GM19372 (cell line): ENCODE measurements around the gene B9D2.
"Not testable (repeated sequence)": the region's sequence is repeated elsewhere in the genome, so short reads cannot be mapped to it uniquely, and the experiment has no call there.

Experiments
- ATAC-seq: cut with Tn5 transposase; IDR thresholded peaks from one replicate; pipeline ENCODE4 v1.9.1; 2021; ENCODE audit warnings: mild to moderate bottlenecking, low read depth, moderate library complexity; ENCODE audit not compliant: unreplicated experiment

Gene B9D2

GRCh38 chr19:41392775-41393174 is 28.8 kb upstream of the B9D2 start:
- ATAC-seq, result no peak

GRCh38 chr19:41391618-41392017 is 27.7 kb upstream of the B9D2 start:
- no peak for ATAC-seq

- ATAC-seq, result no peak
Measured at GRCh38 chr19:41386442-41386841, 22.5 kb upstream of the B9D2 start.

DNA sequence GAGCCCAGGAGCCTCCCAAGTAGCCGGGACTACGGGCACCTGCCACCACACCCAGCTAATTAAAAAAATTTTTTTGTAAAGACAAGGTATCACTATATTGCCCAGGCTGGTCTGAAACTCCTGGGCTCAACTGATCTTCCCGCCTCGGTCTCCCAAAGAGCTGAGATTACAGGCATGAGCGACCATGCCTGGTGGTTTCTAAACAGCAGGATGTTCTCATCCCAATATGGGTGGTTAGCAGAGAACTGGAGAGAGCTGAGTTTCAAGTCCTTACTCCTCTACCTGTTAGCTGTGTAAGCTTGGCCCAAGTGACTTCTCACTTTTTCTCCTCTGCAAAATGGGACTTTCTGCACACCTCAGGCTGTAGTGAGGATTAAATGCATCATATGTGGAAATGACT is 20.4 kb upstream of the B9D2 start:
- no peak for ATAC-seq

GRCh38 chr19:41381536-41381935 is 17.6 kb upstream of the B9D2 start:
- not testable (repeated sequence) for ATAC-seq

GRCh38 chr19:41377977-41378709 is 14.2 kb upstream of the B9D2 start:
- ATAC-seq, result no peak

DNA sequence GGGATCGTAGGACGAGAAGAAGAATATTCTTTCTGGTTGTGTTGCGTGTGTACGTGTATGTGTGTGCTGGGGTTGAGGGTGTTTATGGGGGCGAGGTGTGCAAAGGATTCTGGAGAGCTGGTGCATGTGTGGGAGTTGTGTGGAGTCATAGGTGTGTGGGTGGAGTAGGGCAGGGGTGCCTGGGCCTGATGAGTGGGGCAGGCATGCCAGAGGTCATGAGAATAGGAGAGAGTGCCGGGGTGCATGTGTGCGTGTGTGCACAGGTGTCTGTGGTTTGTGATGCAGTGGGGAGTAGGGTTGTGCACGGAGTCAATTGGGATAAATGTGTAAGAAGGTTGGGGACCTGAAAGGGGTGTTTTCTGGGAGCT is 13.0 kb upstream of the B9D2 start:
- ATAC-seq, result no peak

- no peak for ATAC-seq
Measured at GRCh38 chr19:41376241-41376997, 12.5 kb upstream of the B9D2 start, which contains the start of gene TMEM91. Gene TMEM91, plus strand, starts transcription at chr19:41376533. Its CDS starts 1,777 bp downstream, at chr19:41378310.

- no peak for ATAC-seq
Measured at GRCh38 chr19:41373993-41374392, 10.0 kb upstream of the B9D2 start.

GRCh38 chr19:41372501-41372900 is 8.6 kb upstream of the B9D2 start:
- ATAC-seq, result no peak

DNA sequence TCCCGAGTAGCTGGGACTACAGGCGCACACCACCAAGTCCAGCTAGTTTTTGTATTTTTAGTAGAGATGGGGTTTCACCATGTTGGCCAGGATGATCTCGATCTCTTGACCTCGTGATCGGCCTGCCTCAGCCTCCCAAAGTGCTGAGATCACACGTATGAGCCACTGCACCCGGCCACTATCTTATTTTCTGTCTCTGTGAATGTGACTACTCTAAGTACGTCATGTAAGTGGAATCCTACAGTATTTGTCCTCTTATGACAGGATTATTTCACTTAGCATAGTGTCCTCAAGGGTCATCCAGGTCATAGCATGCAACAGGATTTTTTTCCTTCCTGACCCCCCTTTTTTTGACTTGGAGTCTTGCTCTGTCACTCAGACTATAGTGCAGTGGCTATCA is 7.6 kb upstream of the B9D2 start:
- ATAC-seq, result no peak

DNA sequence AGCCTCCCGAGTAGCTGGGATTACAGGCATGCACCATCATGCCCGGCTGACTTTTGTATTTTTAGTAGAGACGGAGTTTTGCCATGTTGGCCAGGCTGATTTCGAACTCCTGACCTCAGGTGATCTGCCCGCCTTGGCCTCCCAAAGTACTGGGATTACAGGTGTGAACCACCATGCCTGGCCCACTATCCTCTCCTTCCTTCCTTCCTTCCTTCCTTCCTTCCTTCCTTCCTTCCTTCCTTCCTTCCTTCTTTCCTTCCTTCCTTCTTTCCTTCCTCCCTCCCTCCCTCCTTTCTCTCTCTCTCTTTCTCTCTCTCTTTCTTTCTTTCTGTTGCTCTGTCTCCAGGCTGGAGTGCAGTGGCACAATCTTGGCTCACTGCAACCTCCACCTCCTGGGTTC is 7.2 kb upstream of the B9D2 start:
- ATAC-seq, result not testable (repeated sequence)

- no peak for ATAC-seq
Measured at GRCh38 chr19:41369769-41370168, 5.8 kb upstream of the B9D2 start.

GRCh38 chr19:41367848-41368301 is 3.9 kb upstream of the B9D2 start:
- no peak for ATAC-seq

DNA sequence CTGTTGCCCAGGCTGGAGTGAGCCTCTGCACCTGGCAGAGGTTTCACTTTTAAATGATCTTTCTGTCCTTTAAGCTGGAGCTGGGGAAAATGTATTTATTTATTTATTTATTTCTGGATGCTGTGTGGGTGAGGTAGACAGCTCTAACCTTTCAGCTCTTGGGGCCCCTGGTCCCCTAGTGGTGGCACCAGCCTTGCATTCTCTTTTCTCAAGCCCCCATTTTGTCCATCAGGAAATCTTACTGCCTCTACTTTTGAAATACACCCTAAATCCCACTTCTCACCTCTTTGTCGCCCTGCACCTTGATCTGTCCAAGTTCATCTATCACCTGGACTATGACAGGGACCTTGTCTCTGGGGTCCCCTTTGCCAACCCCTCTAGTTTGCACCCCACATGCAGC is 2.1 kb upstream of the B9D2 start:
- no peak for ATAC-seq

- no peak for ATAC-seq
Measured at GRCh38 chr19:41364524-41365391, 809 bp upstream of the B9D2 start.

- ATAC-seq, result no peak
Measured at GRCh38 chr19:41363371-41363752, 587 bp downstream of the B9D2 start.

DNA sequence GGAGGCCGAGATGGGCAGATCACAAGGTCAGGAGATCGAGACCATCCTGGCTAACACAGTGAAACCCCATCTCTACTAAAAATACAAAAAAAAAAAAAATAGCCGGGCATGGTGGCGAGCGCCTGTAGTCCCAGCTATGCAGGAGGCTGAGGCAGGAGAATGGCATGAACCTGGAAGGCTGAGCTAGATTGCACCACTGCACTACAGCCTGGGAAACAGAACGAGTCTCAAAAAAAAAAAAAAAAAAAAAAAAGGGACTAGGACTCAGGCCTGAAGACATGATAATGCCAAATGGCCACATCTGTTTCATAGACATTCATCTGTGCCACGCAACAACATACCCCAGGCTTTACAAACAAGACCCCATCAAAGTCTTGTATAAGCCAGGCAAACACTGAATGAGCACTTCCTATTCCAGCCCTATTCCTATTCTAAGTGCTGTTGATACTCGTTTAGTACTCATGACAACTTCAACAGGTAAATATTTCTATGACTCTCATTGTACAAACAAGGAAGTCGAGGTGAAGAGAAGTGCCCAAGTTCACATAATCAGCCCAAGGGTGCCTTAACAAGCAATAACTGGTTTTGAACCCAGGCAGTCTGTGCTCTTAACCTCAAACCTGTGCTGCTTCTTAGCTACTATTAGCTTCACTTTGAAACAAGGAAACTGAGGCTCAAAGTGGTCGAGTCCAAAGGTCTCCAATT is 1.7 kb downstream of the B9D2 start:
- ATAC-seq, result no peak

GRCh38 chr19:41359741-41360140 is 4.2 kb downstream of the B9D2 start:
- ATAC-seq, result no peak

- ATAC-seq, result no peak
Measured at GRCh38 chr19:41357746-41358145, 6.2 kb downstream of the B9D2 start.
